ENCODE data around the gene FKBP1B.

The FKBP1B gene

GRCh38 chr2:24049485-24050021, at the start of gene FKBP1B:
Gene FKBP1B (plus strand): TSS chr2:24049741. CDS start chr2:24049850, 109 bp downstream.
- H3K79me2 ChIP-seq, result no peaks in the 10 kb centered on the region
- no peak for TF ChIP-seq CTCF (IDR thresholded peaks at IDR 0.05)
- H3K27me3 ChIP-seq (ENCODE audit: control insufficient read depth, insufficient read depth, low read length), result no peaks in the 10 kb centered on the region
- peak within 1 kb of the TSS; percentile 27 for H3K27ac ChIP-seq
- no peaks in the 10 kb centered on the region for H3K36me3 ChIP-seq (ENCODE audit: control insufficient read depth, insufficient read depth, low read length)
- H3K4me1 ChIP-seq, result no peaks in the 10 kb centered on the region
- peak within 1 kb of the TSS; percentile 95 for H2AFZ ChIP-seq
- H3K4me2 ChIP-seq (ENCODE audit: low read length), result peak within 1 kb of the TSS; percentile 90
- no peaks in the 10 kb centered on the region for H3K9me3 ChIP-seq (ENCODE audit: control insufficient read depth, low read length)
- H3K9ac ChIP-seq, result peak within 1 kb of the TSS; percentile 12
- H3K4me3 ChIP-seq (ENCODE audit: low read depth, low read length), result peak within 1 kb of the TSS; percentile 64

GRCh38 chr2:24007693-24008092, 41.8 kb upstream of the FKBP1B start:
- no peaks in the 10 kb centered on the region for H3K27me3 ChIP-seq (ENCODE audit: control insufficient read depth, insufficient read depth, low read length)
- H3K4me1 ChIP-seq, result no peaks in the 10 kb centered on the region
- H3K36me3 ChIP-seq (ENCODE audit: control insufficient read depth, insufficient read depth, low read length), result no peaks in the 10 kb centered on the region
- no peaks in the 10 kb centered on the region for H3K79me2 ChIP-seq
- H2AFZ ChIP-seq, result no peak overlapping the region
- no peak overlapping the region for H3K4me2 ChIP-seq (ENCODE audit: low read length)
- H3K4me3 ChIP-seq (ENCODE audit: low read depth, low read length), result no peak overlapping the region
- H3K9me3 ChIP-seq (ENCODE audit: control insufficient read depth, low read length), result no peaks in the 10 kb centered on the region
- no peak overlapping the region for H3K9ac ChIP-seq
- H3K27ac ChIP-seq, result no peak overlapping the region
- TF ChIP-seq CTCF (IDR thresholded peaks at IDR 0.05), result no peak

- Histone ChIP-seq H3K9ac (no peak overlapping the region), H3K27me3 (ENCODE audit: control insufficient read depth, insufficient read depth, low read length) (no peaks in the 10 kb centered on the region), H3K4me3 (ENCODE audit: low read depth, low read length) (no peak overlapping the region), H3K9me3 (ENCODE audit: control insufficient read depth, low read length) (no peaks in the 10 kb centered on the region), H3K36me3 (ENCODE audit: control insufficient read depth, insufficient read depth, low read length) (no peaks in the 10 kb centered on the region), H2AFZ (no peak overlapping the region), H3K27ac (no peak overlapping the region), H3K79me2 (no peaks in the 10 kb centered on the region), H3K4me1 (no peaks in the 10 kb centered on the region), H3K4me2 (ENCODE audit: low read length) (no peak overlapping the region)
- TF ChIP-seq CTCF (IDR thresholded peaks at IDR 0.05), result no peak
Observed at GRCh38 chr2:24008672-24009366, 40.7 kb upstream of the FKBP1B start.

GRCh38 chr2:24009367-24009679, 40.2 kb upstream of the FKBP1B start:
- H3K9ac ChIP-seq, result no peak overlapping the region

More at GRCh38 chr2:24009367-24009679, 40.2 kb upstream of the FKBP1B start:
- Histone ChIP-seq H3K36me3 (ENCODE audit: control insufficient read depth, insufficient read depth, low read length) (no peaks in the 10 kb centered on the region), H3K9me3 (ENCODE audit: control insufficient read depth, low read length) (no peaks in the 10 kb centered on the region), H3K4me2 (ENCODE audit: low read length) (peak overlapping the region; percentile 34), H3K27ac (no peak overlapping the region), H3K27me3 (ENCODE audit: control insufficient read depth, insufficient read depth, low read length) (no peaks in the 10 kb centered on the region), H2AFZ (no peak overlapping the region), H3K4me3 (ENCODE audit: low read depth, low read length) (no peak overlapping the region), H3K79me2 (no peaks in the 10 kb centered on the region), H3K4me1 (no peaks in the 10 kb centered on the region)
- no peak for TF ChIP-seq CTCF (IDR thresholded peaks at IDR 0.05)

Data from parathyroid adenoma (tissue), 2 donors.